Body of pancreas (tissue), 4 donors: Measurements from ENCODE around the gene ZC3H4. TPM values are rescaled to one million over a fixed set of nuclear protein-coding genes. Genes with fewer than 3 reads are reported as not detected.

Source experiments
- ATAC-seq: fragments of 150-250 bp; one replicate; pipeline ENCODE4 v1.9.1; 2016
- DNase-seq, 4 donors: peaks; one replicate each; pipeline ENCODE4 v3.0.0-alpha.2; 2019
- H3K27ac ChIP-seq, 4 donors: fragments of 200-600 bp; sonication (generic); 1 replicate in 3 of 4; 2 replicates in 1 of 4; pipeline versions ENCODE4 v1.5.1 to v1.6.1; 2016 to 2019; ENCODE audit warnings: mild to moderate bottlenecking in 1 of 4, mixed read lengths in 1 of 4, moderate library complexity in 1 of 4
- H3K27me3 ChIP-seq, 2 donors: fragments of 200-600 bp; sonication (generic); one replicate each; pipeline ENCODE4 v1.6.0; 2016; ENCODE audit warnings: mild to moderate bottlenecking in 1 of 2
- H3K36me3 ChIP-seq, 2 donors: fragments of 200-600 bp; sonication (generic); replicated peaks in 1 of 2; 2 replicates each; pipeline ENCODE4 v1.5.1; 2016; ENCODE audit warnings: low read depth in 2 of 2; ENCODE audit not compliant: insufficient read depth in 1 of 2
- H3K4me1 ChIP-seq: fragments of 200-600 bp; sonication (generic); one replicate; pipeline ENCODE4 v1.6.0; 2016
- H3K4me3 ChIP-seq, 2 donors: fragments of 200-600 bp; sonication (generic); 1 replicate in 1 of 2; 2 replicates in 1 of 2; pipeline ENCODE4 v1.5.1; 2016 to 2019
- H3K9me3 ChIP-seq, 3 donors: fragments of 200-600 bp; sonication (generic); 1 replicate in 2 of 3; 2 replicates in 1 of 3; pipeline ENCODE4 v1.5.1; 2016
- CTCF ChIP-seq, 7 experiments: fragments of 450-650 bp in 4 of 7; fragments of 200-600 bp in 3 of 7; sonication (generic) in 3 of 7; IDR thresholded peaks; one replicate each; pipeline ENCODE4 v1.5.1; 2016 to 2019; ENCODE audit warnings: antibody characterized with exemption in 7 of 7
- POLR2A ChIP-seq, 3 donors: fragments of 450-650 bp; IDR thresholded peaks; one replicate each; pipeline ENCODE4 v1.6.1; 2016; ENCODE audit warnings: antibody characterized with exemption in 3 of 3, mild to moderate bottlenecking in 2 of 3
- WGBS, 2 donors: methylation state at CpG; one replicate each; pipeline ENCODE4 v1.1.5; 2017; 5-methylcytosine and 5-hydroxymethylcytosine counted together
- intact Hi-C: fragments of 100-400 bp; cut with DNase I; formaldehyde crosslinking; loops from one replicate; pipeline ENCODE4 v1.15.1; 2023
- total RNA-seq, 2 donors: library from RNA; depleted of rRNA; stranded (reverse); fragments of >200 nt; gene quantifications; one replicate each; pipeline ENCODE4 v1.1.0, GENCODE V29; 2016

Gene ZC3H4
- total RNA-seq, 2 donors from 2014 or later, result 18.9 to 34.3 TPM

- peak; percentile 13 for ATAC-seq
- Histone ChIP-seq H3K4me3 (no peak overlapping the region), H3K36me3 (no peaks in the 10 kb centered on the region), H3K27me3 (peaks cover 0 to 41% of the 10 kb centered on the region in 2 donors), H3K27ac (no peak overlapping the region), H3K9me3 (no peaks in the 10 kb centered on the region), H3K4me1 (peaks cover 32% of the 10 kb centered on the region)
- WGBS, 2 donors, result 3 to 10% methylated on average over 2 to 50 of the region's 50 CpGs
- DNase-seq, result no peak
- intact Hi-C loops, result no loop called here
- TF ChIP-seq POLR2A (IDR thresholded peaks at IDR 0.05) (no peak), CTCF (IDR thresholded peaks at IDR 0.05) (no peak)
These were observed 91.9 kb downstream of the ZC3H4 start for GRCh38 chr19:47021536-47022139.

- TF ChIP-seq POLR2A (IDR thresholded peaks at IDR 0.05) (no peak), CTCF (IDR thresholded peaks at IDR 0.05) (no peak)
- ATAC-seq (no peak), DNase-seq (no peak)
- Histone ChIP-seq H3K4me1 (peaks cover 32% of the 10 kb centered on the region), H3K27ac (no peak overlapping the region), H3K9me3 (no peaks in the 10 kb centered on the region), H3K4me3 (no peak overlapping the region), H3K27me3 (peaks cover 0 to 41% of the 10 kb centered on the region in 2 donors), H3K36me3 (no peaks in the 10 kb centered on the region)
- WGBS, 2 donors, result 2 to 4% methylated on average over 9 to 36 of the region's 37 CpGs
- intact Hi-C loops, result no loop called here
These were observed 92.5 kb downstream of the ZC3H4 start for GRCh38 chr19:47020992-47021496.

- no peak for DNase-seq
- intact Hi-C loops, result no loop called here
- peaks cover 32% of the 10 kb centered on the region for H3K4me1 ChIP-seq
- H3K9me3 ChIP-seq, result no peaks in the 10 kb centered on the region
- H3K27ac ChIP-seq, result no peak overlapping the region
- ATAC-seq, result no peak
- no peaks in the 10 kb centered on the region for H3K36me3 ChIP-seq
- peaks cover 0 to 41% of the 10 kb centered on the region in 2 donors for H3K27me3 ChIP-seq
- WGBS, 2 donors, result 3 to 5% methylated on average over 15 to 44 of the region's 62 CpGs
- H3K4me3 ChIP-seq, result no peak overlapping the region
- TF ChIP-seq POLR2A (IDR thresholded peaks at IDR 0.05), result no peak
- no peak for TF ChIP-seq CTCF (IDR thresholded peaks at IDR 0.05)
These were observed 93.3 kb downstream of the ZC3H4 start for GRCh38 chr19:47020132-47020805.

GRCh38 chr19:47019431-47020041 lies 94.0 kb downstream of the ZC3H4 start, which contains the start of gene NPAS1:
NPAS1 (plus strand) TSS chr19:47019837; CDS start chr19:47021048, 1,211 bp downstream.
- ATAC-seq (no peak), DNase-seq (no peak)
- H3K4me3 ChIP-seq, result no peak within 1 kb of the TSS
- intact Hi-C loops, result no loop called here
- no peak within 1 kb of the TSS for H3K27ac ChIP-seq
- WGBS, 2 donors, result 2 to 10% methylated on average over 2 to 58 of the region's 58 CpGs
- H3K36me3 ChIP-seq, result no peaks in the 10 kb centered on the region
- TF ChIP-seq CTCF (IDR thresholded peaks at IDR 0.05) (no peak), POLR2A (IDR thresholded peaks at IDR 0.05) (no peak)
- no peaks in the 10 kb centered on the region for H3K9me3 ChIP-seq
- peaks cover 0 to 41% of the 10 kb centered on the region in 2 donors for H3K27me3 ChIP-seq
- peaks cover 32% of the 10 kb centered on the region for H3K4me1 ChIP-seq
